Measurements from ENCODE around the gene FN1.

- TF ChIP-seq CTCF (IDR thresholded peaks at IDR 0.05) (no peak), POLR2A (IDR thresholded peaks at IDR 0.05) (no peak)
These were observed 15.9 kb downstream of the FN1 start for GRCh38 chr2:215419769-215420470.

Measured in thyroid gland (tissue), 4 donors.